Caco-2 (cell line): ENCODE measurements around the gene ASTN2. TPM values are rescaled to one million over a fixed set of nuclear protein-coding genes. Genes with fewer than 3 reads are reported as not detected.

Source experiments
- BruUV-seq: library from RNA; stranded (reverse); fragments of 400-500 nt; replicated peaks from 2 replicates; lab custom pipeline; 2021; lab: Mats Ljungman, UMichigan
- CTCF ChIA-PET: fragments of 300-600 bp; sonication (Branson Sonifier 250); formaldehyde crosslinking; loops from one replicate; lab custom pipeline; 2022; ENCODE audit warnings: antibody characterized with exemption; lab: Charles Lee
- POLR2A ChIA-PET: fragments of 300-600 bp; sonication (Branson Sonifier 250); formaldehyde crosslinking; loops from one replicate; lab custom pipeline; 2022; ENCODE audit warnings: antibody characterized with exemption; lab: Charles Lee
- DNase-seq, 2 experiments: peaks; one replicate each; pipeline versions ENCODE4 v3.0.0 to v3.0.0-alpha.2; 2020 to 2022
- H3K27me3 ChIP-seq: replicated peaks from 2 replicates; pipeline ENCODE4 v1.6.0; 2011; ENCODE audit warnings: low read length; ENCODE audit not compliant: control insufficient read depth, insufficient read depth
- H3K36me3 ChIP-seq: 2 replicates; pipeline ENCODE4 v1.5.1; 2011; ENCODE audit warnings: low read length; ENCODE audit not compliant: control insufficient read depth, insufficient read depth
- H3K4me1 ChIP-seq: fragments of 250-450 bp; sonication (Bioruptor Pico); 2 replicates; pipeline ENCODE4 v1.5.1; 2020; ENCODE audit warnings: mild to moderate bottlenecking
- H3K4me3 ChIP-seq: 2 replicates; pipeline ENCODE4 v1.5.1; 2011; ENCODE audit warnings: low read depth, mild to moderate bottlenecking, control low read depth, low read length
- H3K9me3 ChIP-seq: fragments of 250-450 bp; sonication (Bioruptor Pico); 2 replicates; pipeline ENCODE4 v1.5.1; 2020; ENCODE audit warnings: mild to moderate bottlenecking, moderate library complexity
- H3K27ac Mint-ChIP-seq: one replicate; pipeline ENCODE4 v1.8.0; 2022; ENCODE audit warnings: mixed read lengths; ENCODE audit not compliant: unreplicated experiment
- H3K27me3 Mint-ChIP-seq: one replicate; pipeline ENCODE4 v1.8.0; 2022; ENCODE audit warnings: mixed read lengths; ENCODE audit not compliant: insufficient read depth, unreplicated experiment
- H3K36me3 Mint-ChIP-seq: one replicate; pipeline ENCODE4 v1.8.0; 2022; ENCODE audit warnings: mild to moderate bottlenecking, mixed read lengths; ENCODE audit not compliant: insufficient read depth, unreplicated experiment
- H3K4me1 Mint-ChIP-seq: one replicate; pipeline ENCODE4 v1.8.0; 2022; ENCODE audit warnings: low read depth, mixed read lengths; ENCODE audit not compliant: unreplicated experiment
- H3K4me3 Mint-ChIP-seq: one replicate; pipeline ENCODE4 v1.8.0; 2022; ENCODE audit warnings: mild to moderate bottlenecking, moderate library complexity, mixed read lengths; ENCODE audit not compliant: unreplicated experiment
- H3K9me3 Mint-ChIP-seq: one replicate; pipeline ENCODE4 v1.8.0; 2022; ENCODE audit warnings: mixed read lengths; ENCODE audit not compliant: unreplicated experiment
- intact Hi-C: fragments of 100-400 bp; cut with micrococcal nuclease; formaldehyde crosslinking; loops from one replicate; pipeline ENCODE4 v1.10.0; 2022; ENCODE audit not compliant: unreplicated experiment
- total RNA-seq: library from RNA; stranded (reverse); gene quantifications from 2 replicates; pipeline ENCODE4 v1.2.3, GENCODE V29; 2022
- TF ChIP-seq, protein P1 (sequence below), 2 experiments: fragments of 200-600 bp in 1 of 2; IDR thresholded peaks; 1 replicate in 1 of 2; 2 replicates in 1 of 2; pipeline versions ENCODE4 v1.5.1 to v1.8.0; 2011 to 2022; ENCODE audit warnings: antibody characterized with exemption in 1 of 2, control low read depth in 1 of 2, inconsistent platforms in 1 of 2, low read depth in 1 of 2, low read length in 1 of 2, mild to moderate bottlenecking in 1 of 2, moderate library complexity in 1 of 2; ENCODE audit not compliant: insufficient read depth in 1 of 2, severe bottlenecking in 1 of 2, unreplicated experiment in 1 of 2

The ASTN2 gene
- total RNA-seq, 1 experiment from 2014 or later, result 12.7 TPM

DNA sequence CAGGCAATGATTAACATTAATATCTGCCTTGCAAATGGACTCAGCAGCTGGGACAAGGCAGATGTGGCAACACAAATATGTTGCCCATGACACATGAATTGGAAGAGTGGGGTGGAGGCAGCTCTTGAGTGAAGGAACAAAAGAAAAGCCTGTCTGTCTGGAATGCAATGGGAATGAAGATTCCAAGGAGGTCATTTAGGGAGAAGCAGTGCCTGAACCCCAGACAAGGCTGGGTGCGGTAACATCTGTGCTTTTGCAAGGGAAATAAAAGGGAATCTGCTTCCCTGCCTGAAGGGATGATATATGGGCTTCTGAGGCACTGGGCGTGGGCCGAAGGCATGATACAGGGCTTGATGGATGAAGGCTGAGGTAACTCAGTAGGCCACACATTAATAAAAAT lies 821.9 kb downstream of the ASTN2 start:
- TF ChIP-seq, protein P1, sequence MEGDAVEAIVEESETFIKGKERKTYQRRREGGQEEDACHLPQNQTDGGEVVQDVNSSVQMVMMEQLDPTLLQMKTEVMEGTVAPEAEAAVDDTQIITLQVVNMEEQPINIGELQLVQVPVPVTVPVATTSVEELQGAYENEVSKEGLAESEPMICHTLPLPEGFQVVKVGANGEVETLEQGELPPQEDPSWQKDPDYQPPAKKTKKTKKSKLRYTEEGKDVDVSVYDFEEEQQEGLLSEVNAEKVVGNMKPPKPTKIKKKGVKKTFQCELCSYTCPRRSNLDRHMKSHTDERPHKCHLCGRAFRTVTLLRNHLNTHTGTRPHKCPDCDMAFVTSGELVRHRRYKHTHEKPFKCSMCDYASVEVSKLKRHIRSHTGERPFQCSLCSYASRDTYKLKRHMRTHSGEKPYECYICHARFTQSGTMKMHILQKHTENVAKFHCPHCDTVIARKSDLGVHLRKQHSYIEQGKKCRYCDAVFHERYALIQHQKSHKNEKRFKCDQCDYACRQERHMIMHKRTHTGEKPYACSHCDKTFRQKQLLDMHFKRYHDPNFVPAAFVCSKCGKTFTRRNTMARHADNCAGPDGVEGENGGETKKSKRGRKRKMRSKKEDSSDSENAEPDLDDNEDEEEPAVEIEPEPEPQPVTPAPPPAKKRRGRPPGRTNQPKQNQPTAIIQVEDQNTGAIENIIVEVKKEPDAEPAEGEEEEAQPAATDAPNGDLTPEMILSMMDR (IDR thresholded peaks at IDR 0.05; ENCODE audit: insufficient read depth in 1 of 2, low read depth in 1 of 2, low read length in 1 of 2, severe bottlenecking in 1 of 2, unreplicated experiment in 1 of 2), result no peak
- intact Hi-C loops, result no loop called here
- Histone ChIP-seq H3K36me3 (no peaks in the 10 kb centered on the region; the same call in 1 of the 2 replicates), H3K4me1 (no peaks in the 10 kb centered on the region), H3K9me3 (peaks cover 10% of the 10 kb centered on the region), H3K27me3 (no peaks in the 10 kb centered on the region), H3K4me3 (no peak overlapping the region)
- Mint-ChIP-seq H3K27ac (no peak overlapping the region), H3K9me3 (peaks cover 13% of the 10 kb centered on the region), H3K4me1 (no peaks in the 10 kb centered on the region), H3K27me3 (no peaks in the 10 kb centered on the region), H3K36me3 (no peaks in the 10 kb centered on the region), H3K4me3 (no peak overlapping the region)
- CTCF ChIA-PET, result no interaction called here
- no peak for DNase-seq
- BruUV-seq, result no TSS peak
- POLR2A ChIA-PET, result no interaction called here

DNA sequence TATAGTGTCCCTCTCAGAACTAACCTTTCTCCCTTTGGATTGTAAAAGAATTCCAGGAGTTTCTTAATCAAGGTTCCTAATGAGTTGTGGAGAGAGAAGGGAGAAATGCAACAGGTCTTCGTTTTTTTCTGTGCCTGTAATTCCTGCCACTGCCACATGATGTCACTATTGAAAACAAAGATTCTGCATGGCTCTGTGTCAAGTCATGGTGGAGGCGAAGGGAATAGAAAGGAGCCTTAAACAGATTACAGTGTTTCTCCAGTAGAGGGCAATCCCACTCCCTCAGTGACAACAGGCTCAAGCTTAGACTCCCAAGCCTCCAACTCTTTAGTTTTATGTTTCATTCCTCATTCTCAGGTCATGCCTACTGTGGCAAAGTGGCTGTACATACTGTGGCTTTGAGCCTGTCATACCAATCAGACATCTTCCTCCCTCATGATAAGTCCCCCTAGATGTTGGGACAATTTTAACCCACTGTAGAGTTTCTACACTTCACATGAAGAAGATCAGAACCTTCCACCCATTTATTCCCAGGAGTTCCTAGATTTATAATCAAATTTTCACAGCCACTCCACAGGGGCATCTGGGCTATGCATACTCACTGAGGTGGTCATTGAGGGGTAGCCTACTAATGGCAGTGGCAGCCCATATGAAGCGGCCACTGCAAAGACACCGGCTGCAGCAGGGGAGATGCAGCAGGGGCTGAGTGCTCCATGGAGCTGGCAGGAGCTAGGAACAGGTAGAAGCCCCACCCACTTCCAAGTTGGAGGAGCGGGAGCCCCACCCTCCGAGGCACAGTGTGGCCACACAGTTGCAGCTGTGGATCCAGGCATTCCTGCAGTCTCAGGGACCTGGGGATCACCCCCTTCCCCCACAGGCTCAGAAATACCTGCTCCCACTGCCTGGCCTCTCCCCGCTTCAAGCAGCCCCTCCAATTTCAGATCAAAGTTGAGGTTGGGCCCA lies 825.2 kb downstream of the ASTN2 start:
- ChIA-PET POLR2A (no interaction called here), CTCF (interaction anchor here (1.0 to 1.3 kb wide), 3 partner anchors 9 to 58 kb away, joined by 3 read pairs; no protein-coding TSS in a partner anchor)
- Histone ChIP-seq H3K27me3 (no peaks in the 10 kb centered on the region), H3K4me3 (no peak overlapping the region), H3K4me1 (no peaks in the 10 kb centered on the region), H3K36me3 (no peaks in the 10 kb centered on the region; the same call in none of the 2 replicates), H3K9me3 (peaks cover 10% of the 10 kb centered on the region)
- TF ChIP-seq, protein P1 (IDR thresholded peaks at IDR 0.05; ENCODE audit: insufficient read depth in 1 of 2, low read depth in 1 of 2, low read length in 1 of 2, severe bottlenecking in 1 of 2, unreplicated experiment in 1 of 2), result peak; percentile 54 to 75
- Mint-ChIP-seq H3K9me3 (peaks cover 13% of the 10 kb centered on the region), H3K4me3 (no peak overlapping the region), H3K36me3 (no peaks in the 10 kb centered on the region), H3K4me1 (no peaks in the 10 kb centered on the region), H3K27ac (no peak overlapping the region), H3K27me3 (no peaks in the 10 kb centered on the region)
- peak in 1 of 2 experiments; percentile 50 for DNase-seq
- no TSS peak for BruUV-seq
- intact Hi-C loops, result loop anchor here (1.0 kb wide), 2 partner anchors 58 to 72 kb away; no protein-coding TSS in a partner anchor

DNA sequence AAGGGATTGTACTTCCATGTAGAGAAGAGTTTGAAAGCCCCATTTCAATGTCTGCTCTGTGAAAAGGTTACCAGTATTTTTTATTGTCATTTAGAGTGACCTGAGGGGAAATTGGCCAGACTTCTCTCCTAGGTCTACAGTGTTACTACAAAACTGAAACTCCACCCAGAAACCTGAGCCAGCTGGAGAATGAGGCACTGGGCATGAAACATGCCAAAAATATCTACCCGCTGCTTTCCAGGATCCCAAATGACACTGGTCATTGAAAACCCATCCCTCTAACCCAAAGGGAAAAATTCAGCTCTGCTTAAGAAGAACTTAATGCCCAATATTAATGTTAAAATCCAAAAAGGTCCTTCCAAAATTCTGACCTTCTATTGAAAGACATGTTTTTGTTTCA lies 826.9 kb downstream of the ASTN2 start:
- intact Hi-C loops, result no loop called here
- H3K27ac Mint-ChIP-seq, result no peak overlapping the region
- no peak overlapping the region for H3K4me3 Mint-ChIP-seq
- H3K27me3 ChIP-seq, result no peaks in the 10 kb centered on the region
- no TSS peak for BruUV-seq
- no peak for DNase-seq
- no peaks in the 10 kb centered on the region for H3K4me1 Mint-ChIP-seq
- POLR2A ChIA-PET, result no interaction called here
- no peak overlapping the region for H3K4me3 ChIP-seq
- TF ChIP-seq, protein P1 (IDR thresholded peaks at IDR 0.05; ENCODE audit: insufficient read depth in 1 of 2, low read depth in 1 of 2, low read length in 1 of 2, severe bottlenecking in 1 of 2, unreplicated experiment in 1 of 2), result no peak
- H3K36me3 Mint-ChIP-seq, result no peaks in the 10 kb centered on the region
- H3K9me3 ChIP-seq, result peaks cover 10% of the 10 kb centered on the region
- H3K27me3 Mint-ChIP-seq, result no peaks in the 10 kb centered on the region
- CTCF ChIA-PET, result no interaction called here
- no peaks in the 10 kb centered on the region; the same call in none of the 2 replicates for H3K36me3 ChIP-seq
- peaks cover 8% of the 10 kb centered on the region for H3K4me1 ChIP-seq
- peaks cover 13% of the 10 kb centered on the region for H3K9me3 Mint-ChIP-seq
